DND-41 (cell line): ENCODE results near the gene MFAP2.
"Not testable (repeated sequence)": the region's sequence is repeated elsewhere in the genome, so short reads cannot be mapped to it uniquely, and the experiment has no call there.

ENCODE experiments used
- CTCF ChIP-seq: IDR thresholded peaks from 2 replicates; pipeline ENCODE4 v1.5.1; 2012; ENCODE audit warnings: borderline replicate concordance, low read length, moderate library complexity, mild to moderate bottlenecking; ENCODE audit not compliant: poor library complexity, severe bottlenecking; ENCODE audit errors: extremely low read depth
- EZH2 ChIP-seq: IDR thresholded peaks from 3 replicates; pipeline ENCODE4 v1.6.1; 2012; ENCODE audit warnings: borderline replicate concordance, low read depth, mild to moderate bottlenecking, moderate library complexity, low read length, inconsistent platforms; ENCODE audit not compliant: severe bottlenecking

DNA sequence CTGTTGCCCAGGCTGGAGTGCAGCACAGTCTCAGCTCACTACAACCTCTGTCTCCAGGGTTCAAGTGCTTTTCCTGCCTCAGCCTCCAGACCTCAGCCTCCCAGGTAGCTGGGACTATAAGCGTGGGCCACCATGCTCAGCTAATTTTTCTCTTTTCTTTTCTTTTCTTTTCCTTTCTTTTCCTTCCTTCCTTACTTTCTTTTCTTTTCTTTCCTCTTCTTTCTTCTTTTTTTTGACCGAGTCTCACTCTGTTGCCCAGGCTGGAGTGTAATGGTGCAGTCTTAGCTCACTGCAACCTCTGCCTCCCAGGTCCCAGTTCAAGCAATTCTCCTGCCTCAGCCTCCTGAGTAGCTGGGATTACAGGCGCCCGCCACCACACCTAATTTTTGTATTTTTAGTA is 16.3 kb downstream of the MFAP2 start:
- not testable (repeated sequence) for TF ChIP-seq CTCF, EZH2
